HG03025 (cell line): ENCODE data around the gene TPBGL.
"Not testable (repeated sequence)": the region's sequence is repeated elsewhere in the genome, so short reads cannot be mapped to it uniquely, and the experiment has no call there.

Experiments
- ATAC-seq: cut with Tn5 transposase; IDR thresholded peaks from one replicate; pipeline ENCODE4 v1.9.1; 2021; ENCODE audit warnings: mild to moderate bottlenecking, moderate library complexity; ENCODE audit not compliant: unreplicated experiment, low FRiP score

The TPBGL gene

GRCh38 chr11:75269896-75270295 lies 29.3 kb downstream of the TPBGL start:
- ATAC-seq: no peak

GRCh38 chr11:75270896-75271418 lies 30.4 kb downstream of the TPBGL start:
- ATAC-seq: no peak

- ATAC-seq: no peak
Measured at GRCh38 chr11:75271730-75272129, 31.2 kb downstream of the TPBGL start.

- no peak for ATAC-seq
Measured at GRCh38 chr11:75272391-75272790, 31.8 kb downstream of the TPBGL start.

- ATAC-seq: no peak
Measured at GRCh38 chr11:75272821-75273301, 32.3 kb downstream of the TPBGL start.

- ATAC-seq: no peak
Measured at GRCh38 chr11:75273411-75274391, 33.1 kb downstream of the TPBGL start.

GRCh38 chr11:75274716-75275115 lies 34.1 kb downstream of the TPBGL start:
- not testable (repeated sequence) for ATAC-seq

- no peak for ATAC-seq
Measured at GRCh38 chr11:75275581-75275980, 35.0 kb downstream of the TPBGL start.

- ATAC-seq: no peak
Measured at GRCh38 chr11:75276186-75276585, 35.6 kb downstream of the TPBGL start.

GRCh38 chr11:75276686-75277085 lies 36.1 kb downstream of the TPBGL start:
- no peak for ATAC-seq

GRCh38 chr11:75277211-75277805 lies 36.7 kb downstream of the TPBGL start:
- no peak for ATAC-seq

GRCh38 chr11:75277991-75278790 lies 37.6 kb downstream of the TPBGL start:
- no peak for ATAC-seq

- ATAC-seq: no peak
Measured at GRCh38 chr11:75279273-75279672, 38.7 kb downstream of the TPBGL start.

GRCh38 chr11:75280227-75280701 lies 39.7 kb downstream of the TPBGL start:
- no peak for ATAC-seq

- ATAC-seq: no peak
Measured at GRCh38 chr11:75280770-75281468, 40.3 kb downstream of the TPBGL start.

GRCh38 chr11:75281469-75282095 lies 41.0 kb downstream of the TPBGL start:
- no peak for ATAC-seq

GRCh38 chr11:75283391-75283931 lies 42.9 kb downstream of the TPBGL start:
- ATAC-seq: no peak

- ATAC-seq: no peak
Measured at GRCh38 chr11:75285776-75286360, 45.3 kb downstream of the TPBGL start.
